ENCODE data around the gene CLGN.

The CLGN gene

DNA sequence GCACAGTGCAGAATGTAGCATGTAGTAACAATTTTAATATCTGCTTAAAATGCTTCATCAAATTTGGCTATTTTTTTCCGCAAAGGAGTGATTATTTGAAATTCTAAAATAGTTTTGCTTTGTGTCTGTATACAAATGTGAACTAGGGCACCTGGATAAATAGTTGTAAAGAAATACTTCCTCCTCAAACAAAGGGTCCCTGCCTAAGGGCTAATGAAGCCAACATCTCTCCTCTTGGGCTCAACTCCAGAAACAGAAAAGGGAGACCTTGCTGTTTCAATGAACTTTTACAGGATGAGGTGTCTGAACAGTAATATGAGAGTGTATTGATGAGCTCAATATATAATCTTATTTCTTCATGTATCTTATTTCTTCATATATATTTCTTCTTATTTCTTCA lies 84.8 kb downstream of the CLGN start:
- Histone ChIP-seq H3K9ac (ENCODE audit: low read length) (no peak overlapping the region), H3F3A (ENCODE audit: insufficient read depth, low read length) (no peaks in the 10 kb centered on the region), H3K9me3 (ENCODE audit: low read length) (no peaks in the 10 kb centered on the region)

More for the DNA sequence above, 84.8 kb downstream of the CLGN start:
- no peak for TF ChIP-seq CTCF (IDR thresholded peaks at IDR 0.05; ENCODE audit: low read length)
- no peak for TF ChIP-seq EZH2 (IDR thresholded peaks at IDR 0.05; ENCODE audit: borderline replicate concordance, low read length)
- H3K27me3 ChIP-seq (ENCODE audit: insufficient read depth, low read length) = no peaks in the 10 kb centered on the region
- H3K9me2 ChIP-seq (ENCODE audit: low read depth, low read length) = no peaks in the 10 kb centered on the region
- H3K27ac ChIP-seq (ENCODE audit: low read depth, low read length, poor library complexity, severe bottlenecking) = no peak overlapping the region
- H4K20me1 ChIP-seq (ENCODE audit: insufficient read depth, low read length) = no peaks in the 10 kb centered on the region
- no peaks in the 10 kb centered on the region for H3K36me3 ChIP-seq (ENCODE audit: insufficient read depth, low read length)
- H2AFZ ChIP-seq (ENCODE audit: low read length) = no peak overlapping the region
- H3K4me1 ChIP-seq (ENCODE audit: insufficient read depth, low read length, severe bottlenecking) = no peaks in the 10 kb centered on the region
- H3K79me2 ChIP-seq (ENCODE audit: insufficient read depth, low read length) = no peaks in the 10 kb centered on the region
- no peak overlapping the region for H3K4me2 ChIP-seq (ENCODE audit: low read length)
- no peak overlapping the region for H3K4me3 ChIP-seq (ENCODE audit: low read depth, low read length, poor library complexity, severe bottlenecking)
